ENCODE measurements around the gene ELFN2.

ELFN2 gene

GRCh38 chr22:37334859-37335805 lies 92.1 kb downstream of the ELFN2 start:
- WGBS (ENCODE audit: extremely low coverage, insufficient coverage, low lambda C conversion rate): no CpG with 5 or more reads among the region's 50 CpGs
- H3K27ac ChIP-seq (ENCODE audit: low read depth, low read length): no peak overlapping the region
- H3K4ac ChIP-seq (ENCODE audit: low read depth, low read length): no peak overlapping the region
- H3K9ac ChIP-seq (ENCODE audit: low read length): no peak overlapping the region
- peak; percentile 50 for DNase-seq
- no peak overlapping the region for H3K4me3 ChIP-seq (ENCODE audit: low read length)
- peaks cover 14% of the 10 kb centered on the region for H3K27me3 ChIP-seq (ENCODE audit: insufficient read depth, low read length, poor library complexity)
- H4K8ac ChIP-seq (ENCODE audit: low read depth, low read length): no peak overlapping the region
- no peaks in the 10 kb centered on the region for H3K4me1 ChIP-seq (ENCODE audit: control insufficient read depth, low read depth, low read length)
- no peak overlapping the region for H2BK5ac ChIP-seq (ENCODE audit: low read length)
- H3K18ac ChIP-seq (ENCODE audit: low read length): no peak overlapping the region
- H3K79me2 ChIP-seq (ENCODE audit: control insufficient read depth, insufficient read depth, low read length): no peaks in the 10 kb centered on the region
- no peak overlapping the region for H2BK15ac ChIP-seq (replicated peaks; ENCODE audit: low read depth)
- H2AK5ac ChIP-seq (ENCODE audit: low read length): no peak overlapping the region
- no peaks in the 10 kb centered on the region for H3K36me3 ChIP-seq (ENCODE audit: control insufficient read depth, insufficient read depth, low read length)
- H4K5ac ChIP-seq (ENCODE audit: low read length): no peak overlapping the region
- H3K23ac ChIP-seq (ENCODE audit: low read length): no peak overlapping the region
- no peak overlapping the region for H2BK120ac ChIP-seq (ENCODE audit: low read depth, low read length)
- H3K4me2 ChIP-seq (ENCODE audit: low read length): peak overlapping the region; percentile 36
- no peaks in the 10 kb centered on the region for H3K79me1 ChIP-seq (ENCODE audit: low read length)
- no peak overlapping the region for H3K56ac ChIP-seq (ENCODE audit: low read length)

GRCh38 chr22:37334461-37334858 lies 92.8 kb downstream of the ELFN2 start:
- H3K23ac ChIP-seq (ENCODE audit: low read length): no peak overlapping the region
- H4K5ac ChIP-seq (ENCODE audit: low read length): no peak overlapping the region
- no peaks in the 10 kb centered on the region for H3K79me2 ChIP-seq (ENCODE audit: control insufficient read depth, insufficient read depth, low read length)
- H2BK15ac ChIP-seq (replicated peaks; ENCODE audit: low read depth): no peak overlapping the region
- H3K27me3 ChIP-seq (ENCODE audit: insufficient read depth, low read length, poor library complexity): peaks cover 14% of the 10 kb centered on the region
- no CpG with 5 or more reads among the region's 42 CpGs for WGBS (ENCODE audit: extremely low coverage, insufficient coverage, low lambda C conversion rate)
- DNase-seq: no peak
- no peak overlapping the region for H3K4ac ChIP-seq (ENCODE audit: low read depth, low read length)
- H3K4me2 ChIP-seq (ENCODE audit: low read length): no peak overlapping the region
- H3K18ac ChIP-seq (ENCODE audit: low read length): no peak overlapping the region
- H3K27ac ChIP-seq (ENCODE audit: low read depth, low read length): no peak overlapping the region
- no peaks in the 10 kb centered on the region for H3K79me1 ChIP-seq (ENCODE audit: low read length)
- H3K36me3 ChIP-seq (ENCODE audit: control insufficient read depth, insufficient read depth, low read length): no peaks in the 10 kb centered on the region
- no peak overlapping the region for H2BK5ac ChIP-seq (ENCODE audit: low read length)
- no peak overlapping the region for H3K9ac ChIP-seq (ENCODE audit: low read length)
- H3K4me3 ChIP-seq (ENCODE audit: low read length): no peak overlapping the region
- no peak overlapping the region for H4K8ac ChIP-seq (ENCODE audit: low read depth, low read length)
- no peak overlapping the region for H2AK5ac ChIP-seq (ENCODE audit: low read length)
- H2BK120ac ChIP-seq (ENCODE audit: low read depth, low read length): no peak overlapping the region
- no peak overlapping the region for H3K56ac ChIP-seq (ENCODE audit: low read length)
- H3K4me1 ChIP-seq (ENCODE audit: control insufficient read depth, low read depth, low read length): no peaks in the 10 kb centered on the region

GRCh38 chr22:37333724-37334460 lies 93.4 kb downstream of the ELFN2 start:
- Histone ChIP-seq H3K9ac (ENCODE audit: low read length) (no peak overlapping the region), H3K23ac (ENCODE audit: low read length) (no peak overlapping the region), H3K4me1 (ENCODE audit: control insufficient read depth, low read depth, low read length) (no peaks in the 10 kb centered on the region), H3K27me3 (ENCODE audit: insufficient read depth, low read length, poor library complexity) (peaks cover 14% of the 10 kb centered on the region), H3K36me3 (ENCODE audit: control insufficient read depth, insufficient read depth, low read length) (no peaks in the 10 kb centered on the region), H3K79me1 (ENCODE audit: low read length) (no peaks in the 10 kb centered on the region), H3K27ac (ENCODE audit: low read depth, low read length) (no peak overlapping the region), H4K8ac (ENCODE audit: low read depth, low read length) (no peak overlapping the region), H3K4me3 (ENCODE audit: low read length) (no peak overlapping the region), H3K56ac (ENCODE audit: low read length) (no peak overlapping the region), H3K18ac (ENCODE audit: low read length) (no peak overlapping the region), H2BK120ac (ENCODE audit: low read depth, low read length) (no peak overlapping the region), H2BK5ac (ENCODE audit: low read length) (no peak overlapping the region), H2BK15ac (replicated peaks; ENCODE audit: low read depth) (no peak overlapping the region), H4K5ac (ENCODE audit: low read length) (no peak overlapping the region), H3K79me2 (ENCODE audit: control insufficient read depth, insufficient read depth, low read length) (no peaks in the 10 kb centered on the region), H3K4ac (ENCODE audit: low read depth, low read length) (no peak overlapping the region), H3K4me2 (ENCODE audit: low read length) (no peak overlapping the region), H2AK5ac (ENCODE audit: low read length) (no peak overlapping the region)
- no peak for DNase-seq
- WGBS (ENCODE audit: extremely low coverage, insufficient coverage, low lambda C conversion rate): no CpG with 5 or more reads among the region's 11 CpGs

GRCh38 chr22:37331856-37332536 lies 95.3 kb downstream of the ELFN2 start:
- H2AK5ac ChIP-seq (ENCODE audit: low read length): no peak overlapping the region
- H3K79me1 ChIP-seq (ENCODE audit: low read length): no peaks in the 10 kb centered on the region
- H3K36me3 ChIP-seq (ENCODE audit: control insufficient read depth, insufficient read depth, low read length): no peaks in the 10 kb centered on the region
- no peak overlapping the region for H3K18ac ChIP-seq (ENCODE audit: low read length)
- DNase-seq: no peak
- no peak overlapping the region for H3K56ac ChIP-seq (ENCODE audit: low read length)
- no peak overlapping the region for H3K4ac ChIP-seq (ENCODE audit: low read depth, low read length)
- no peak overlapping the region for H2BK120ac ChIP-seq (ENCODE audit: low read depth, low read length)
- H4K5ac ChIP-seq (ENCODE audit: low read length): no peak overlapping the region
- H3K27ac ChIP-seq (ENCODE audit: low read depth, low read length): no peak overlapping the region
- no peak overlapping the region for H2BK15ac ChIP-seq (replicated peaks; ENCODE audit: low read depth)
- H3K4me2 ChIP-seq (ENCODE audit: low read length): no peak overlapping the region
- no peak overlapping the region for H2BK5ac ChIP-seq (ENCODE audit: low read length)
- H3K4me1 ChIP-seq (ENCODE audit: control insufficient read depth, low read depth, low read length): no peaks in the 10 kb centered on the region
- peaks cover 14% of the 10 kb centered on the region for H3K27me3 ChIP-seq (ENCODE audit: insufficient read depth, low read length, poor library complexity)
- H3K4me3 ChIP-seq (ENCODE audit: low read length): no peak overlapping the region
- H3K79me2 ChIP-seq (ENCODE audit: control insufficient read depth, insufficient read depth, low read length): no peaks in the 10 kb centered on the region
- no CpG with 5 or more reads among the region's 9 CpGs for WGBS (ENCODE audit: extremely low coverage, insufficient coverage, low lambda C conversion rate)
- no peak overlapping the region for H4K8ac ChIP-seq (ENCODE audit: low read depth, low read length)
- no peak overlapping the region for H3K23ac ChIP-seq (ENCODE audit: low read length)
- no peak overlapping the region for H3K9ac ChIP-seq (ENCODE audit: low read length)

GRCh38 chr22:37331034-37331428 lies 96.2 kb downstream of the ELFN2 start:
- Histone ChIP-seq H3K36me3 (ENCODE audit: control insufficient read depth, insufficient read depth, low read length) (no peaks in the 10 kb centered on the region), H3K4me1 (ENCODE audit: control insufficient read depth, low read depth, low read length) (no peaks in the 10 kb centered on the region), H3K79me1 (ENCODE audit: low read length) (no peaks in the 10 kb centered on the region), H2BK120ac (ENCODE audit: low read depth, low read length) (no peak overlapping the region), H4K5ac (ENCODE audit: low read length) (no peak overlapping the region), H3K27ac (ENCODE audit: low read depth, low read length) (no peak overlapping the region), H3K9ac (ENCODE audit: low read length) (no peak overlapping the region), H3K56ac (ENCODE audit: low read length) (no peak overlapping the region), H2BK5ac (ENCODE audit: low read length) (no peak overlapping the region), H3K79me2 (ENCODE audit: control insufficient read depth, insufficient read depth, low read length) (no peaks in the 10 kb centered on the region), H3K4ac (ENCODE audit: low read depth, low read length) (no peak overlapping the region), H3K18ac (ENCODE audit: low read length) (no peak overlapping the region), H3K27me3 (ENCODE audit: insufficient read depth, low read length, poor library complexity) (peaks cover 14% of the 10 kb centered on the region), H3K4me3 (ENCODE audit: low read length) (no peak overlapping the region), H2BK15ac (replicated peaks; ENCODE audit: low read depth) (no peak overlapping the region), H4K8ac (ENCODE audit: low read depth, low read length) (no peak overlapping the region), H2AK5ac (ENCODE audit: low read length) (no peak overlapping the region), H3K23ac (ENCODE audit: low read length) (no peak overlapping the region), H3K4me2 (ENCODE audit: low read length) (no peak overlapping the region)
- WGBS (ENCODE audit: extremely low coverage, insufficient coverage, low lambda C conversion rate): no CpG with 5 or more reads among the region's 7 CpGs
- no peak for DNase-seq
